GM12878 (cell line): Measurements from ENCODE around the gene ITGAL. TPM values are rescaled to one million over a fixed set of nuclear protein-coding genes. Genes with fewer than 3 reads are reported as not detected.

ENCODE experiments used
- ATAC-seq: fragments of 200-7000 bp; cut with Tn5 transposase; 3 replicates; pipeline ENCODE4 v1.9.1; 2020; ENCODE audit warnings: mild to moderate bottlenecking, moderate library complexity
- BruUV-seq: library from RNA; stranded (reverse); fragments of 400-500 nt; replicated peaks from 2 replicates; lab custom pipeline; 2021; lab: Mats Ljungman, UMichigan
- CTCF ChIA-PET: fragments of 300-600 bp; sonication (Branson Sonifier 250); formaldehyde crosslinking; extraction: SDS; loops from one replicate; lab custom pipeline; 2021; ENCODE audit warnings: inconsistent platforms; lab: Yijun Ruan, JAX
- POLR2A ChIA-PET: fragments of 350-600 bp; formaldehyde crosslinking; extraction: SDS; loops from one replicate; lab custom pipeline; 2021; ENCODE audit warnings: inconsistent platforms; lab: Charles Lee
- RAD21 ChIA-PET: fragments of 300-600 bp; sonication (Branson Sonifier 250); formaldehyde crosslinking; loops from one replicate; lab custom pipeline; 2023; ENCODE audit warnings: antibody characterized with exemption; ENCODE audit not compliant: unreplicated experiment; lab: Charles Lee
- SMC1A ChIA-PET: fragments of 300-600 bp; sonication (Branson Sonifier 250); formaldehyde crosslinking; loops from one replicate; lab custom pipeline; 2023; ENCODE audit not compliant: unreplicated experiment, uncharacterized antibody; lab: Charles Lee
- DNase-seq: peaks from one replicate; pipeline ENCODE4 v3.0.0-alpha.2; 2011; ENCODE audit warnings: low read depth, low spot score
- FAIRE-seq: peaks from 3 replicates; lab custom pipeline; 2011; peaks lifted over from hg19 to GRCh38; lab: Jason Lieb, UNC
- H2AFZ ChIP-seq: 2 replicates; pipeline ENCODE4 v1.6.0; 2011; ENCODE audit warnings: low read depth, low read length, control low read depth; ENCODE audit not compliant: control insufficient read depth
- H3K27ac ChIP-seq: 2 replicates; pipeline ENCODE4 v1.5.1; 2011; ENCODE audit warnings: control low read depth; ENCODE audit not compliant: control insufficient read depth, insufficient read depth
- H3K27me3 ChIP-seq, 2 experiments: replicated peaks in 1 of 2; 2 replicates each; pipeline versions ENCODE4 v1.6.0 to v1.6.1; 2011; ENCODE audit warnings: low read length in 1 of 2; ENCODE audit not compliant: control insufficient read depth in 2 of 2, insufficient read depth in 2 of 2
- H3K36me3 ChIP-seq, 2 experiments: 2 replicates each; pipeline ENCODE4 v1.5.1; 2011; ENCODE audit warnings: low read length in 1 of 2; ENCODE audit not compliant: control insufficient read depth in 2 of 2, insufficient read depth in 2 of 2
- H3K4me1 ChIP-seq: 2 replicates; pipeline ENCODE4 v1.6.1; 2011; ENCODE audit warnings: mild to moderate bottlenecking, low read length, moderate library complexity, mixed read lengths; ENCODE audit not compliant: control insufficient read depth, insufficient read depth
- H3K4me2 ChIP-seq: 2 replicates; pipeline ENCODE4 v1.6.0; 2011; ENCODE audit warnings: control low read depth; ENCODE audit not compliant: control insufficient read depth, insufficient read depth
- H3K4me3 ChIP-seq: fragments of 200-600 bp; sonication (generic); 2 replicates; pipeline ENCODE4 v1.5.1; 2016
- H3K79me2 ChIP-seq: 2 replicates; pipeline ENCODE4 v1.6.0; 2011; ENCODE audit warnings: low read length; ENCODE audit not compliant: control insufficient read depth, insufficient read depth
- H3K9ac ChIP-seq: 2 replicates; pipeline ENCODE4 v1.8.0; 2011; ENCODE audit warnings: low read length, control low read depth, mixed read lengths; ENCODE audit not compliant: control insufficient read depth, insufficient read depth
- H3K9me3 ChIP-seq: replicated peaks from 3 replicates; pipeline ENCODE4 v1.5.1; 2011; ENCODE audit warnings: mild to moderate bottlenecking, low read length; ENCODE audit not compliant: control insufficient read depth, insufficient read depth
- H4K20me1 ChIP-seq: 2 replicates; pipeline ENCODE4 v1.6.0; 2011; ENCODE audit not compliant: control insufficient read depth, insufficient read depth
- E2F4 ChIP-seq: IDR thresholded peaks from 2 replicates; pipeline ENCODE4 v1.6.1; 2012; ENCODE audit warnings: low read depth, low read length, improper control_type of control experiment
- GABPA ChIP-seq: IDR thresholded peaks from 2 replicates; pipeline ENCODE4 v1.6.1; 2014; ENCODE audit warnings: antibody characterized with exemption, low read depth, mild to moderate bottlenecking, inconsistent platforms
- NRF1 ChIP-seq: conservative IDR thresholded peaks from 2 replicates; pipeline ENCODE4 v1.6.1; 2011; ENCODE audit warnings: mild to moderate bottlenecking, low read depth, low read length, improper control_type of control experiment
- WGBS: methylation state at CpG from one replicate; pipeline ENCODE4 v1.1.6; 2016; ENCODE audit warnings: low lambda C conversion rate; ENCODE audit not compliant: insufficient replicate concordance, insufficient coverage; ENCODE audit errors: missing lambda C conversion rate; 5-methylcytosine and 5-hydroxymethylcytosine counted together
- in situ Hi-C: fragments of 300-500 bp; cut with MboI; formaldehyde crosslinking; loops from 9 replicates; pipeline ENCODE4 v1.14.3; 2018; ENCODE audit warnings: mixed read lengths
- intact Hi-C: fragments of 100-400 bp; cut with micrococcal nuclease; formaldehyde crosslinking; loops from one replicate; pipeline ENCODE4 v1.14.2; 2022; ENCODE audit not compliant: unreplicated experiment
- polyA plus RNA-seq, 11 experiments: library from polyadenylated mRNA; depleted of rRNA in 4 of 11; unstranded in 6 of 11; stranded (reverse) in 5 of 11; fragments of >200 nt; fragmentation: Nextera tagmentation in 4 of 11; fragmentation: Illumina TruSeq in 1 of 11; extraction: Ambion mirVana in 4 of 11; extraction: Trizol in 1 of 11; gene quantifications; 1 replicate in 1 of 11; 2 replicates in 10 of 11; pipeline versions ENCODE4 v1.2.1 to v1.2.3, GENCODE V29; 2011 to 2016; ENCODE audit warnings: inconsistent platforms in 2 of 11, missing spikeins in 2 of 11, low read depth in 1 of 11
- total RNA-seq, 4 experiments: library from RNA; depleted of rRNA in 3 of 4; stranded (reverse); fragments of >200 nt in 3 of 4; fragmentation: Illumina TruSeq in 1 of 4; extraction: Trizol in 1 of 4; gene quantifications; 2 replicates each; pipeline versions ENCODE4 v1.2.1 to v1.2.3, GENCODE V29; 2013 to 2021

Gene ITGAL
- total and polyA plus RNA-seq, 10 of the 15 experiments (the other 5 are each of a cell fraction or from before 2014, with no cell fraction given), result 10.7 to 170 (median 96.9) TPM

- no peak for TF ChIP-seq E2F4
- TF ChIP-seq, all 136 proteins: peak for 0
Observed at GRCh38 chr16:30494709-30495108, 22.2 kb downstream of the ITGAL start (continued).

GRCh38 chr16:30499284-30499683 lies 26.7 kb downstream of the ITGAL start:
- H2AFZ ChIP-seq, result no peak overlapping the region
- WGBS, result 87% methylated on average over 8 of the region's 8 CpGs
- no TSS peak for BruUV-seq
- POLR2A ChIA-PET, result interaction anchor here (0.7 kb wide), 1 partner anchor 11 kb away, joined by 3 read pairs; no protein-coding TSS in a partner anchor
- no peaks in the 10 kb centered on the region for H3K27me3 ChIP-seq
- ATAC-seq, result no peak
- RAD21 ChIA-PET, result no interaction called here
- H3K4me2 ChIP-seq, result no peak overlapping the region
- H3K4me1 ChIP-seq, result no peaks in the 10 kb centered on the region
- SMC1A ChIA-PET, result interaction anchor here (0.9 to 1.0 kb wide), 2 partner anchors 11 to 19 kb away, joined by 3 read pairs; no protein-coding TSS in a partner anchor
- peaks cover 0 to 22% of the 10 kb centered on the region in 2 experiments for H3K36me3 ChIP-seq
- no peaks in the 10 kb centered on the region for H3K9me3 ChIP-seq
- in situ Hi-C loops, result no loop called here
- no peak overlapping the region for H3K4me3 ChIP-seq
- no peak for DNase-seq
- TF ChIP-seq NRF1 (no peak), GABPA (no peak)
- H3K27ac ChIP-seq, result no peak overlapping the region
- no peaks in the 10 kb centered on the region for H3K79me2 ChIP-seq
- intact Hi-C loops, result no loop called here
- H3K9ac ChIP-seq, result no peak overlapping the region
- no peak for FAIRE-seq
- H4K20me1 ChIP-seq, result no peaks in the 10 kb centered on the region
- CTCF ChIA-PET, result no interaction called here
